BLaER1 treated with 17β-estradiol and CSF1 and Interleukin-3, amounts not matched to agents 10 nM and 100 nM (cell line): ENCODE data around the gene INF2.

Experiments used
- H3K27ac ChIP-seq, 11 experiments: shearing (Covaris generic); formaldehyde crosslinking; 2 replicates each; pipeline ENCODE4 v1.8.1; 2022
- H3K27me3 ChIP-seq, 11 experiments: shearing (Covaris generic); formaldehyde crosslinking; 2 replicates each; pipeline ENCODE4 v1.8.1; 2022
- H3K36me3 ChIP-seq, 11 experiments: shearing (Covaris generic); formaldehyde crosslinking; 2 replicates each; pipeline ENCODE4 v1.8.1; 2022
- H3K4me1 ChIP-seq, 10 experiments: shearing (Covaris generic); formaldehyde crosslinking; 2 replicates each; pipeline ENCODE4 v1.8.1; 2022
- H3K4me2 ChIP-seq, 11 experiments: shearing (Covaris generic); formaldehyde crosslinking; 2 replicates each; pipeline ENCODE4 v1.8.1; 2022
- H3K4me3 ChIP-seq, 10 experiments: shearing (Covaris generic); formaldehyde crosslinking; 2 replicates each; pipeline ENCODE4 v1.8.1; 2022
- H3K9ac ChIP-seq, 11 experiments: shearing (Covaris generic); formaldehyde crosslinking; 2 replicates each; pipeline ENCODE4 v1.8.1; 2022
- H3K9me3 ChIP-seq, 11 experiments: shearing (Covaris generic); formaldehyde crosslinking; replicated peaks in 1 of 11; 2 replicates each; pipeline ENCODE4 v1.8.1; 2022
- H4K20me1 ChIP-seq, 11 experiments: shearing (Covaris generic); formaldehyde crosslinking; 2 replicates each; pipeline ENCODE4 v1.8.1; 2022
- Cebpa-rat ChIP-seq, 11 experiments: shearing (Covaris generic); IDR thresholded peaks; 2 replicates each; pipeline ENCODE4 v1.8.1; 2022

INF2 gene

DNA sequence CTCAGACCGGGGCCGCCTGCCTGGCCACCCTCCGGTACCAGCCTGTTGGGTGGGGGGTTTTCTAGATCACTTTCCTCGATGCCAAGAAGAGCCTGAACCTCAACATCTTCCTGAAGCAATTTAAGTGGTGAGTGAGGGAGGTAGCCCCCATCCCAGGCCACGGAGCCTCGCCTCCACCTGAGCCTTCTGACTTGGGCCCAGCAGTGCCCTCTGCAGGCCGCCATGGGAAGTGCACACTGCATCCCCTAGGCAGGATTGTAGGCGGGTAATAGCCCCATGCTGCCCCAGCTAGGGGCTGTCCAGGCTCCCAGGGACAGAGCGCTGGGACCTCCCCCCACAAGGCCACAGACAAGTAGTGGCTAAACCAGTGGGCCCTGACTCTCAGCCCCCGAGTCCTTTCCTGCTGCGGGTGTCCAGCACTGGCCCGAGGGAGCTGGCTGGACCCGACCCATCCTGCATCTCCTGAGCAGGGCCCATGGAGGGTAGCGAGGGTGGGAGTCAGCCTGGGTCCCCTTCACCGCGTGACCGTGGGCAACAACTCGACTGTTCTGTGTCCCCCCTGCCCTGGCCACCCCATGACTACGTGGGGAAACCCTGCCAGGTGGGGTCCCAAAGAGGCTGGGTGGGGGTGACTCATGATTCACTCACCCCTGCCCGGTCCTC lies 19.3 kb downstream of the INF2 start:
- no peak for TF ChIP-seq Cebpa-rat (IDR thresholded peaks at IDR 0.05)
- peak overlapping the region in 5 of 11 experiments; percentile 5 to 44 (median 21); a peak in 5 of 22 replicates for H3K4me2 ChIP-seq
- H3K27me3 ChIP-seq, result no peaks in the 10 kb centered on the region
- H3K9ac ChIP-seq, result peak overlapping the region in 2 of 11 experiments; percentile 22 to 23; a peak in 3 of 22 replicates
- H3K27ac ChIP-seq, result peak overlapping the region in 2 of 11 experiments; percentile 6 to 28; a peak in 1 of 22 replicates
- peaks cover 64 to 85% (median 76%) of the 10 kb centered on the region in 11 experiments for H3K36me3 ChIP-seq
- no peak overlapping the region for H3K4me3 ChIP-seq
- H4K20me1 ChIP-seq, result peaks cover 9 to 77% (median 25%) of the 10 kb centered on the region in 11 experiments; a peak in 16 of 22 replicates
- H3K4me1 ChIP-seq, result peaks cover 17 to 76% (median 62%) of the 10 kb centered on the region in 10 experiments
- H3K9me3 ChIP-seq, result no peaks in the 10 kb centered on the region

DNA sequence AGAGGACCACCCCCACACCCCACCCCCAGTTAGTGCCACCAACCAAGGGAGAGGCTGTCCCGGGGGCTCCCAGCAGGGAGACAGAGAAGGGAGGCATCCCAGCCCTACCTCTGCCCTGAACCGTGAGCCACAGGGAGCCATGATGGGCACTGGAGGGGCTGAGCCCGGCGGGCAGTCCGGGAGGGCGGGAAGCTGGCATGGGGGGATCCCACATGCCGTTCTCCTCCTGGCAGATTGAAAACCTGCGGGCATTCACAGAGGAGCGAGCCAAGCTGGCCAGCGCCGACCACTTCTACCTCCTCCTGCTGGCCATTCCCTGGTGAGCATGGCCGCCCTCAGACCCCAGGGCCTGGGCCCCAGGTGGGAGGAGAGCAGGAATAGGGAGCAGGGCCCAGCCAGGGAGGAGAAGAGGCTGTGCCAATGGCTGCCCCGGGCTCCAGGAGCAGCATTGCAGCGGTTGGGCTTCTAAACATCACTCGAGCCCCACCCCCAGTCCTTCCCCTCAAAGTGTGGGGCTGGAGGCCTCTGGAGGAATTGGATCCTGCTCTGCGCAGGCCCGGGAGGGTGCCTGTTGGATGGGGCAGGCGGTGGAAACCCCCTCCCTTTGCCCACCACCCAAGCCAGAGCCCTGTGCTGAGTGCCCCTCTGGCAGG lies 20.1 kb downstream of the INF2 start:
- no peaks in the 10 kb centered on the region for H3K27me3 ChIP-seq
- peaks cover 64 to 85% (median 76%) of the 10 kb centered on the region in 11 experiments for H3K36me3 ChIP-seq
- H3K4me1 ChIP-seq, result peaks cover 25 to 84% (median 70%) of the 10 kb centered on the region in 10 experiments
- peak overlapping the region in 2 of 11 experiments; percentile 22 to 23; a peak in 2 of 22 replicates for H3K9ac ChIP-seq
- no peak for TF ChIP-seq Cebpa-rat (IDR thresholded peaks at IDR 0.05)
- no peak overlapping the region for H3K4me3 ChIP-seq
- no peak overlapping the region for H3K4me2 ChIP-seq
- H4K20me1 ChIP-seq, result peaks cover 9 to 73% (median 25%) of the 10 kb centered on the region in 11 experiments; a peak in 15 of 22 replicates
- H3K9me3 ChIP-seq, result no peaks in the 10 kb centered on the region
- peak overlapping the region in 2 of 11 experiments; percentile 6 to 28; a peak in 3 of 22 replicates for H3K27ac ChIP-seq

DNA sequence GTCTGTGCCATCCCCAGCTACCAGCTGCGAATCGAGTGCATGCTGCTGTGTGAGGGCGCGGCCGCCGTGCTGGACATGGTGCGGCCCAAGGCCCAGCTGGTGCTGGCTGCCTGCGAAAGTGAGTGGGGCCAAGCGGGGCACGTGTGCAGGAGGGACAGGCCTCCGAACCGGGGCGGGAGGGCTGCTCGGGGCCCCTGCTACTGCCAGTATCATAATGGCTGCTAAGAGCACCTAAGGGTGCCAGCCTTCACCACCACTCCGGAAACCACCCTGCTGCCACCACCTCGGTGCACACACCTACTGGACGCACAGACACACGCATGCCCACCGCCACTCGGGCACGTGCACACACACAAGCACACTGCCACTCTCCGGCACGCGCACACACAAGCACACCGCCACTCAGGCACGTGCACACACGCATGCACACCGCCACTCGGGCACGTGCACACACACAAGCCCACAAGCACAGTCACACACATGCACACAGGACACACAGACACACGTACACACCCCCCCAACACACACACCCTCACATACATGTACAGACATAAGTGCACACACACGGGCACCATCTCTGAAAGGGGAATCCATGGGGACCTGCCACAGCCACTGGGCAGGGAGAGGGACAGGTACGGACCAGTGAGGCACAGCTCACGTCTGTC lies 20.8 kb downstream of the INF2 start:
- H3K27ac ChIP-seq, result peak overlapping the region in 2 of 11 experiments; percentile 10 to 88; a peak in 2 of 22 replicates
- peak overlapping the region in 10 of 11 experiments; percentile 11 to 93 (median 88); a peak in 16 of 22 replicates for H3K4me2 ChIP-seq
- H3K36me3 ChIP-seq, result peaks cover 65 to 85% (median 76%) of the 10 kb centered on the region in 11 experiments
- H3K27me3 ChIP-seq, result no peaks in the 10 kb centered on the region
- H4K20me1 ChIP-seq, result peaks cover 9 to 72% (median 24%) of the 10 kb centered on the region in 11 experiments; a peak in 15 of 22 replicates
- no peak overlapping the region for H3K4me3 ChIP-seq
- H3K4me1 ChIP-seq, result peaks cover 26 to 91% (median 77%) of the 10 kb centered on the region in 10 experiments
- no peaks in the 10 kb centered on the region for H3K9me3 ChIP-seq
- no peak for TF ChIP-seq Cebpa-rat (IDR thresholded peaks at IDR 0.05)
- peak overlapping the region in 3 of 11 experiments; percentile 15 to 79 (median 18); a peak in 1 of 22 replicates for H3K9ac ChIP-seq

DNA sequence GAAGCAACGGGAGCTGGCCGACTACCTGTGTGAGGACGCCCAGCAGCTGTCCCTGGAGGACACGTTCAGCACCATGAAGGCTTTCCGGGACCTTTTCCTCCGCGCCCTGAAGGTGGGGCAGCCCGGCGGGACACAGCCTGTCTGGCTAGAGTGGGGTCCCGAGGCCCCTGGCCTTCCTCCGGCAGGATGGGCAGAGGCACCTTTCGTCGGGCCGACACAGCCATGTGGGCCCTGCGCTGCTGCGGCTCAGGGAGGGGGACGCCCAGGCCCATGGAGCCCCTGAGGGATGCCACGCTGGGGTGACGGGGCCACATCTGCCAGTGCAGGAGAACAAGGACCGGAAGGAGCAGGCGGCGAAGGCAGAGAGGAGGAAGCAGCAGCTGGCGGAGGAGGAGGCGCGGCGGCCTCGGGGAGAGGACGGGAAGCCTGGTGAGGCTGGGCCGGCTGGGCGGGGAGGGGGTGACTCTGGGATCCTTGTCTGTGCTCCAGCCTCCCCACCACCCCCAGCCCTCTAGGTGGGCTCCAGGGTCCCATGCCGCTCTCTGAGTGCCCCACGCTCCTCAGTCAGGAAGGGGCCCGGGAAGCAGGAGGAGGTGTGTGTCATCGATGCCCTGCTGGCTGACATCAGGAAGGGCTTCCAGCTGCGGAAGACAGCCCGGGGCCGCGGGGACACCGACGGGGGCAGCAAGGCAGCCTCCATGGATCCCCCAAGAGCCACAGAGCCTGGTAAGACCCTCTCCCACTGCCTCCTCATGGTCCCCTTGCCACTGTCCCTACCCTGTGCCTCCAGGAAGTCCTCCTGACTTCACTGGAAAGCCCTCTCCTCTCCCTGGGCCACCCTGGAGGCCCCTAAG lies 23.7 kb downstream of the INF2 start:
- Histone ChIP-seq H3K9ac (peak overlapping the region; percentile 60 to 85 (median 77)), H3K36me3 (peaks cover 69 to 81% (median 77%) of the 10 kb centered on the region in 11 experiments), H3K4me2 (peak overlapping the region; percentile 78 to 93 (median 86)), H4K20me1 (peaks cover under 1 to 69% (median 6%) of the 10 kb centered on the region in 11 experiments; a peak in 16 of 22 replicates), H3K27ac (peak overlapping the region; percentile 15 to 90 (median 79); a peak in 21 of 22 replicates), H3K4me1 (peaks cover 40 to 97% (median 87%) of the 10 kb centered on the region in 10 experiments), H3K27me3 (no peaks in the 10 kb centered on the region), H3K9me3 (no peaks in the 10 kb centered on the region), H3K4me3 (peak overlapping the region; percentile 16 to 68 (median 58); a peak in 19 of 20 replicates)
- no peak for TF ChIP-seq Cebpa-rat (IDR thresholded peaks at IDR 0.05)

DNA sequence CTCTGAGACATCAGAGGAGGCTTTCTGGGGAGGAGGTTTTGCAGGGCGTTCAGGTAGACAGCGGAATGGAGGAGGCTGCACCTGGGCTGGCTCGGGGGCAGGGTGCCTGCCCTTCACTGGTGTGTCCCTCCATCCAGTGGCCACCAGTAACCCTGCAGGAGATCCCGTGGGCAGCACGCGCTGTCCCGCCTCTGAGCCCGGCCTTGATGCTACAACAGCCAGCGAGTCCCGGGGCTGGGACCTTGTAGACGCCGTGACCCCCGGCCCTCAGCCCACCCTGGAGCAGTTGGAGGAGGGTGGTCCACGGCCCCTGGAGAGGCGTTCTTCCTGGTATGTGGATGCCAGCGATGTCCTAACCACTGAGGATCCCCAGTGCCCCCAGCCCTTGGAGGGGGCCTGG lies 24.6 kb downstream of the INF2 start:
- Histone ChIP-seq H3K4me3 (peak overlapping the region in 9 of 10 experiments; percentile 17 to 68 (median 59); a peak in 17 of 20 replicates), H3K4me2 (peak overlapping the region; percentile 78 to 93 (median 86)), H3K27ac (peak overlapping the region in 10 of 11 experiments; percentile 39 to 90 (median 80); a peak in 17 of 22 replicates), H3K27me3 (no peaks in the 10 kb centered on the region), H3K36me3 (peaks cover 70 to 89% (median 81%) of the 10 kb centered on the region in 11 experiments), H3K4me1 (peaks cover 40 to 94% (median 86%) of the 10 kb centered on the region in 10 experiments), H3K9me3 (no peaks in the 10 kb centered on the region), H4K20me1 (peaks cover 0 to 73% (median 9%) of the 10 kb centered on the region in 11 experiments; a peak in 12 of 22 replicates), H3K9ac (peak overlapping the region; percentile 60 to 85 (median 77); a peak in 19 of 22 replicates)
- no peak for TF ChIP-seq Cebpa-rat (IDR thresholded peaks at IDR 0.05)

DNA sequence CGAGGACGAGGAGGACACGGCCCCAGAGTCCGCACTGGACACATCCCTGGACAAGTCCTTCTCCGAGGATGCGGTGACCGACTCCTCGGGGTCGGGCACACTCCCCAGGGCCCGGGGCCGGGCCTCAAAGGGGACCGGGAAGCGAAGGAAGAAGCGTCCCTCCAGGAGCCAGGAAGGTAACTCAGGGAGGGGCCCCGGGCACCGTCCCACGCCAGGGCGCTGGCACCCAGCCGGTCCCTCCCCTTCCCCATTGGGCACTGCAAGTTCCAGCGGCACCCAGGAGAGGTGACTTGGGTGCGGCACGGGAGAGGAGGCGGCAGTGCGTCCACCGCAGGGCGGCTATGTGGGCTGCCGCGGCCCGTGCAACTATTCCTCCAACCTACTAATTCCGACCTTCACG lies 25.3 kb downstream of the INF2 start:
- H3K36me3 ChIP-seq, result peaks cover 70 to 90% (median 81%) of the 10 kb centered on the region in 11 experiments
- no peaks in the 10 kb centered on the region for H3K9me3 ChIP-seq
- peak overlapping the region in 8 of 11 experiments; percentile 17 to 85 (median 78); a peak in 11 of 22 replicates for H3K9ac ChIP-seq
- H4K20me1 ChIP-seq, result peaks cover 0 to 75% (median 12%) of the 10 kb centered on the region in 11 experiments; a peak in 15 of 22 replicates
- peak overlapping the region; percentile 78 to 93 (median 86); a peak in 18 of 22 replicates for H3K4me2 ChIP-seq
- no peak for TF ChIP-seq Cebpa-rat (IDR thresholded peaks at IDR 0.05)
- H3K27me3 ChIP-seq, result no peaks in the 10 kb centered on the region
- H3K4me3 ChIP-seq, result peak overlapping the region in 2 of 10 experiments; percentile 63 to 68; a peak in 2 of 20 replicates
- peak overlapping the region in 5 of 11 experiments; percentile 75 to 90 (median 81); a peak in 5 of 22 replicates for H3K27ac ChIP-seq
- H3K4me1 ChIP-seq, result peaks cover 40 to 94% (median 88%) of the 10 kb centered on the region in 10 experiments

DNA sequence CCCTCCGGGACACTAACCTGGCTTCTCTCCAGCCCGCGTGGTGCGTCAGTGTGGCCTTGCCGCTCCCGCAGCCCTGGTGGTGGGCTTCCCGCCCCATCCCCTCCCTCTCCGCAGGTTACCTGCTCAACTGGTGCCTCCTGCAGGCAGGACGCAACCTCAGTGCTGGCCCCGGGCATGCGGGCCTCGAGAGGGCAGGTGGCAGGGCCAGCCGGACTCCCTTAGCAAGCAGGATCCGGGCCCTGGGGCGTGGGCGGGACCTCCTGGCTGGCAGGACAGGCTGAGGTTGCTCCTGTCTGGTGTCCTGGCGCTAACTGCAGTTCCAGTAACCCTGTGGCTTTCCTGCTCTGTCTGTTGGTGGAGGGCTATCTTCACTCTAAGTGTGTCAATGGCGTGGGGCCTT lies 26.0 kb downstream of the INF2 start:
- H3K4me3 ChIP-seq, result no peak overlapping the region
- H3K9ac ChIP-seq, result peak overlapping the region in 6 of 11 experiments; percentile 19 to 85 (median 80); a peak in 6 of 22 replicates
- peak overlapping the region in 8 of 11 experiments; percentile 78 to 93 (median 90); a peak in 17 of 22 replicates for H3K4me2 ChIP-seq
- no peak for TF ChIP-seq Cebpa-rat (IDR thresholded peaks at IDR 0.05)
- no peaks in the 10 kb centered on the region for H3K27me3 ChIP-seq
- peaks cover 40 to 90% (median 87%) of the 10 kb centered on the region in 10 experiments for H3K4me1 ChIP-seq
- H3K9me3 ChIP-seq, result no peaks in the 10 kb centered on the region
- H3K36me3 ChIP-seq, result peaks cover 69 to 88% (median 79%) of the 10 kb centered on the region in 11 experiments
- H4K20me1 ChIP-seq, result peaks cover 0 to 73% (median 14%) of the 10 kb centered on the region in 11 experiments; a peak in 15 of 22 replicates
- peak overlapping the region in 3 of 11 experiments; percentile 24 to 90 (median 88); a peak in 4 of 22 replicates for H3K27ac ChIP-seq
